NCI-H345 treated with DMSO at 0.1 percent for 48 hours (cell line): ENCODE measurements around the gene FNDC4.
"Not testable (repeated sequence)": the region's sequence is repeated elsewhere in the genome, so short reads cannot be mapped to it uniquely, and the experiment has no call there.

Experiments
- DNase-seq: peaks from one replicate; lab custom pipeline; 2025; ENCODE audit not compliant: unreplicated experiment; lab: John Stamatoyannopoulos, UW

FNDC4 gene, protein sequence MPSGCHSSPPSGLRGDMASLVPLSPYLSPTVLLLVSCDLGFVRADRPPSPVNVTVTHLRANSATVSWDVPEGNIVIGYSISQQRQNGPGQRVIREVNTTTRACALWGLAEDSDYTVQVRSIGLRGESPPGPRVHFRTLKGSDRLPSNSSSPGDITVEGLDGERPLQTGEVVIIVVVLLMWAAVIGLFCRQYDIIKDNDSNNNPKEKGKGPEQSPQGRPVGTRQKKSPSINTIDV

DNA sequence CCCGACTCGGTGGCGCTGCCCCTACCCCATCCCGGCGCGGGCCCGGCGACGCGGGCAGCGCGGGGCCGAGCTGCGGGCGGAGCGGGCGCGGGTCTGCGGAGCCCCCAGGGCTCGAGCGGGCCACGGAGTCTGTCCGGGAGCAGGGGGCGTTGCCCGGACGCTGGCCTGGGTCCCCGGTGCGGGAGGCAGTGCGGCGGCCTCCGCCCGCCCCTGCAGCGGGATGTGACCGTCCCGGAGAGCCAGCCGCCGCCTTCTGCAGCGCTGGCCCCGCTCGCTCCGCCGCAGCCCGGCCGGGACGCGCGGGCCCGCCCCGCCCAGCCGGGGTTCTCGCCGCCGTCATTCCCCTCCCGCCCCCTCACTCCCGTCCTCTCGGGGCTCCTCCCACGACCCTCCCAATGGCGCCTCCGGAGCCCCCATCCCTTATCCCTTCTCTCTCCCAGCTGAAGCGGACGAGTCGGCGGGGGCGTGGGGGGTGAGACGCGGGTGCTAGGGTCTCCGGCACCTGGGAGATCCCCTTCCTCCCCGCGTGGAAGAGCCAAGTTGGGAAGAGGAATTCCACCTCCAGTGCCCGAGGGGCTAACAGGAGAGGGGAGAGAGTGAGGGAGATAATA, at the start of gene FNDC4:
Gene FNDC4, minus strand, starts transcription at position 257 of the 611 bp plus-strand sequence. CDS start 521 bp downstream, outside the sequence.
- no peak for DNase-seq

DNA sequence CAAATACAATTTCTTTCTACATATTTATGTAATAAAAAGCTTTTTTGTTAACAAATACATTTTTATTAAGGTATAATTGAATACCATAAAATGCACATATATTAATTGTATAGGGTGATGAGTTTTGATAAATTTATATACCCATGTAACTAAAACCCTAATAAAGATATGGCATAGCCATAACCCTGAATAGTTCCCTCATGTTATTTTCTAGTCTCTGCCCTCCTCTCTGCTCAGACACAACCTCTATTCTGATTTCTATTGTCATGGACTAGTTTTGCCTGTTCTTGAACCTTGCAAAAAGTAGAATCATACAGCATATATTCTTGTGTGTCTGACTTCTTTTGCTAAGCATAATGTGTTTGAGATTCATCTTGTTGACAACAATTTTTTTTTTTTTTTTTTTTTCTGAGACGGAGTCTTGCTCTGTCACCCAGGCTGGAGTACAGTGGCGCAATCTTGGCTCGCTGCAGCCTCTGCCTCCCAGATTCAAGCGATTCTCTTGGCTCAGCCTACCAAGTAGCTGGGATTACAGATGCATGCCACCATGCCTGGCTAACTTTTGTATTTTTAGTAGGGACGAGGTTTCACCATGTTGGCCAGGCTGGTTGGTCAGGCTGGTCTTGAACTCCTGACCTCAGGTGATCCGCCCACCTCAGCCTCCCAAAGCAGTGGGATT, 49.3 kb upstream of the FNDC4 start:
- no peak for DNase-seq

DNA sequence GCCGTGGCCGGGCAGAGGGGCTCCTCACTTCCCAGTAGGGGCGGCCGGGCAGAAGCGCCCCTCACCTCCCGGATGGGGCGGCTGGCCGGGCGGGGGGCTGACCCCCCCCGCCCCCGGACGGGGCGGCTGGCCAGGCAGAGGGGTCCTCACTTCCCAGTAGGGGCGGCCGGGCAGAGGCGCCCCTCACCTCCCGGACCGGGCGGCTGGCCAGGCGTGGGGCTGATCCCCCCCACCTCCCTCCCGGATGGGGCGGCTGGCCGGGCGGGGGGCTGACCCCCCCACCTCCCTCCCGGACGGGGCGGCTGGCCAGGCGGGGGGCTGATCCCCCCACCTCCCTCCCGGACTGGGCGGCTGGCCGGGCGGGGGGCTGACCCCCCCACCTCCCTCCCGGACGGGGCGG, 44.6 kb upstream of the FNDC4 start:
- not testable (repeated sequence) for DNase-seq

DNA sequence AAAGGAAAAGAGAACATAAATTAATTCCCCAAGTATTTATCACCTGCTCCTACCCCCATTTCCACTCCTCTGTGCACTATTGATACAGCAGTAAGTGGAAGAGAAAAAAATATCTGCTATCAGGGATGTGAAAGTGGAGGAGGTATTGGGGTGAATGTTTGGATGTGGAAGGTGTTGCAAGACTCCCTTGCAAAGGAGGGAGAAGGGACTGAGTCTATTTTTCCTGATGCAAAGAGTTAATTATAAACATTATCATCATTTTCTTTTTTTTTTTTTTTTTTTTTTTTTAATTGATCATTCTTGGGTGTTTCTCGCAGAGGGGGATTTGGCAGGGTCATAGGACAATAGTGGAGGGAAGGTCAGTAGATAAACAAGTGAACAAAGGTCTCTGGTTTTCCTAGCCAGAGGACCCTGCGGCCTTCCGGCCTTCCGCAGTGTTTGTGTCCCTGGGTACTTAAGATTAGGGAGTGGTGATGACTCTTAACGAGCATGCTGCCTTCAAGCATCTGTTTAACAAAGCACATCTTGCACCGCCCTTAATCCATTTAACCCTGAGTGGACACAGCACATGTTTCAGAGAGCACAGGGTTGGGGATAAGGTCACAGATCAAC, 43.9 kb upstream of the FNDC4 start:
- not testable (repeated sequence) for DNase-seq

DNA sequence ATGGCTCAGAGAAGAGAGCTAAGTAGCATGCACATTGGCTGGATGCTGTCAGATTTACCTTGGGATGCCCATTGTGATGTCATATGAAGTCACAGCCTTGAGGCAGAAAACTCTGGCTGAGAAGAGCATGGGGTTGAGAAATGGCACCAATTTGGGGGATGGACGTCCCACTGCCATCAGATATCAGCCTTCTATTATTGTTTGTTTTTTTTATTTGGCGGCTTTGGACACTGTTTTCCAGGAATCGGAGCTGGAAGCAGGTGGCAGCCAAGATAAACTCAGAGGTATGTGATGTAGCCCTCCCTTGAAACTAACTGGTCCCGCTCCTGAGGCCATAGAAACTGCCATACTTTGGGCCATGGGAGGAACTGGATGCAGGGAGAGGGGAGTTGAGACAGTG, 42.3 kb upstream of the FNDC4 start:
- DNase-seq = no peak

DNA sequence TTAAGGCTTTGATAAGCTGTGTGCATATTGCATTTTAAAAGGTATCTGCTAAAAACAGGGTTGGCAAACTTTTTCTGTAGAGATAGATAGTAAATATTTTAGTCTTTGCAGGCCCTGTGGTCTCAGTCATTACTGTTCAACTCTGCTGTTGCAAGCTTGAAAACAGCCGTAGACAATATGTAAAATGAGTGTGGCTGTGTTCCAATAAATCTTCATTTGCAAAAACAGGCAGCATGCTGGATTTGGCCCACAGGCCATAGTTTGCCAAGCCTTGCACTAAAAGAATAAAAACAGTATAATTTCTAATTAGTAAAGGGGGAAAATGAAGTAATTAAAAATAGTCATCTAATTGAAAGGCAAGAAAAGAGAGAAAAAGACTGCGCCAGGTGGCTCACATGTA, 37.0 kb upstream of the FNDC4 start:
- no peak for DNase-seq

DNA sequence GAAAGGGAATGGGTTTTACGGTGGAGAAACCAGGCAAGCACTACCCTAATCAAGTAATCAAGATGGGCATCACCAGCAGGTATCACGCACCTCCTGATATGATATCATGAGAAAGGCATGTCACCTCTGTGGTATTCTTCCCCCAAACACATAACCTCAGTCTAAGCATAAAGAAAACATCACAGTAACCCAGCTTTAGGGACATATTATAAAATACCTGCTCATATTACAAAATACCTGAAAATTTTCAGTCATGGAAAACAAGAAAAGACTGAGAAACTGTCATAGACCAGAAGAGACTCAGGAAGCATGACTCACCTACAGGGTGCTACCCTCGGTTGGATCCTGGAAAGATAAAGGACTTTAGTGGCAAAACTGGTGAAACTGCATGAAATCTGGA, 32.2 kb upstream of the FNDC4 start:
- no peak for DNase-seq

DNA sequence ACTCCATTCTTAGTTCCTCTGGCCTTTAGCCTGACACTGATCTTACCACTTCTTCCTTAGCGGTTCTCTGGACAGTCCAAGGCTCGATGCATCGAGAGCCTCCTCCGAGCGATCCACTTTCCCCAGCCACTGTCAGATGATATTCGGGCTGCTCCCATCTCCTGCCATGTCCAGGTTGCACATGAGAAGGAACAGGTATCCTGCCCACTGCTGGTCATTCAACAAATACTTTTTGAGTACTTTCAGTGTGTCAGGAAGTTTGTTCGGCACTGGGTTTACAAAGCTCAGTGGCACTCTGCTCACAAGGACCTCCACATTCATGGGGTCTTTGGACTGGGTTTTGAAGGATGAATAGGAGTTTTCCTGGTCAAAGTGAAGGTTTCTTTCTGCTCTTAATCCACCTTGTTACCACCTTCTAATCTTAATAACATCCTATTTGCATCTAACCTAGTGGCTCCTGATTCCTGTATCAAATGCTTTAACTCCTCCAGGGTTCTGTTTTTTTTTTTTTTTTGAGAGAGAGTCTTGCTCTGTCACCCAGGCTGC, 27.5 kb upstream of the FNDC4 start:
- no peak for DNase-seq

DNA sequence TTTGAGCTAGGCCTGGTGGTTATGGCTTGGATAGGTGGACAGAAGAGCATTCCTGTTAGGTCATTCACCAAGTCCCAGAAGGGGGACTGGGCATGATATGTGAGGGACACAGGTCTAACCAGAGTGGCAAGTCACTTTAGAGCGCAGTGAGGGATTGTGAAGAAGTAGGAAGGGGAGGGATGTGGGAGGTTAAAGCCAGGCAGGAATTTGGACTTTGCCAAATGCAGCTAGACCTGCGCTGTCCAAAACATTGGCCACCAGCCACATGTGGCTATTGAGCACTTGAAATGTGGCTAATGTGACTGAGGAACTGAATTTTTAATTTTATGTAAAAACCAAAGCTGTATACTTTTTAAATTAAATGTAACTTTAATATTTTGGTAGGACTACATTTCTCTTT, 25.3 kb upstream of the FNDC4 start:
- DNase-seq = no peak

DNA sequence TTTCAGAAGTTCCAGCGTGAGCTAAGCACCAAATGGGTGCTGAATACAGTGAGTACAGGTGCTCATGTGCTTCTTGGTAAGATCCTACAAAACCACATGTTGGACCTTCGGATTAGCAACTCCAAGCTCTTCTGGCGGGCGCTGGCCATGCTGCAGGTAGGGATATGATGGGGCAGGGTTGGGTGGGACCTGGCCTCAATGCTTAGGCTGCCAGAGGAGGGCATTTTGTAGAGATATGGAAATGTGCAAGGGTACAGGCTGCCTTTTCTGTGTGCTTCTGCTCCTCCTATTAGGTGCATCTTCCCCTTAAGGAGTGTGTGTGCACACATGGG, 23.7 kb upstream of the FNDC4 start:
- no peak for DNase-seq

DNA sequence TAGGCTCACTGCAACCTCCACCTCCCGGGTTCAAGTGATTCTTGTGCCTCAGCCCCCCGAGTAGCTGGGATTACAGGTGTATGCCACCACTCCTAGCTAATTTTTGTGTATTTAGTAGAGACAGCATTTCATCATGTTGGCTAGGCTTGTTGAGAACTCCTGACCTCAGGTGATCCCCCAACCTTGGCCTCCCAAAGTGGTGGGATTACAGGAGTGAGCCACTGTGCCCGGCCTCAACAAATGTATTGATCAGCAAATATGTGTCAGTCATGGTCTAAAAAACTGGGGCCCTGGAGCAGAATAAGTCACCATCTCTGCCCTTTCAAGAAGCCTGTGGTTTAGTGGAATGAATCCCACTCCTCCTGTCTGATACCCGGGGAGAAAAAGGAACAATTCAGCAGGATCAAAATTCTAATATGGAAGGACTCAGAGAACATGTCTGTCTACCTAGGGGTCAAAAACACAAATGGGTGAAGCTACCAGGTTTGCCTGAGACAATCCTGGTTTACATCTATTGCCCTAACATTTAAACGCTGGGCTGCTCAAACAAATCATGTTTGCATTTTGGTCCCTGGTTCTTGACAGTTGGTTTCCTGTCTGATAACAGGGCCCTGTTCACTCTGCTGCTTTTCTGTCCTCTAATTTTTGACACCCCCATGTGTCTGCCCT, 23.2 kb upstream of the FNDC4 start:
- DNase-seq = no peak

DNA sequence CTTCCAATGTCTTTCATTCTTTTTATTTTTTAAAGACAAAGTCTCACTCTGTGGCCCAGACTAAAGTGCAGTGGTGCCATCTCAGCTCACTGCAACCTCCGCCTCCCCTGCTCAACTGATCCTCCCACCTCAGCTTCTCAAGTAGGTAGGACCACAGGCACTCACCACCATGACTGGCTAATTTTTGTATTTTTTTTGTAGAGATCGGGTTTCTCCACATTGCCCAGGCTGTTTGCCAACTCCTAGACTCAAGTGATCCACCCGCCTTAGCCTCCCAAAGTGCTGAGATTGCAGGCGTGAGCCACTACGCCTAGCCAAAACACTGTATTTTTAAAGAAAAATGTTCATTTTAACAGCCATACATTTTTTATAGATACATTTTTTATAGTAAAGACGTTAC, 14.3 kb upstream of the FNDC4 start:
- DNase-seq = no peak

DNA sequence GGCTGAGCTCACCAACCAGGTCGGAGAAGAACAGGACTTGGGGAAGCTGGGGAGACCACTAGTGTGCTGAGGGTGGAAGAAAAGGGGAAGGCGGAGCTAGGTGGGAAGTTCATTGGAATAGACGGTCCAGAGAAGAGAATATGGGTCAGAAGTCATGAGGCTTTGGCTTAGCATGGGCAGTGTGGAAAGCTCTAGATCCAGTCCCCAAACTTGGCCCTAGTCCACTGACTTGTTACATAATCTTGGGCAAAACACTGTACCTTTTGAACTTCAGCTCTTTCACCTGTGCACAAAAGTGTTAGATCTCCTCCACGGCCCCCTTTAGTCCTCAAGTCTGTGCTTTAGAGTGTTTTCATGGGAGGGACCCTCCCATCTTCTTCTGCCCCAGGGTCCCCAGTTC, 12.3 kb upstream of the FNDC4 start:
- DNase-seq = no peak

DNA sequence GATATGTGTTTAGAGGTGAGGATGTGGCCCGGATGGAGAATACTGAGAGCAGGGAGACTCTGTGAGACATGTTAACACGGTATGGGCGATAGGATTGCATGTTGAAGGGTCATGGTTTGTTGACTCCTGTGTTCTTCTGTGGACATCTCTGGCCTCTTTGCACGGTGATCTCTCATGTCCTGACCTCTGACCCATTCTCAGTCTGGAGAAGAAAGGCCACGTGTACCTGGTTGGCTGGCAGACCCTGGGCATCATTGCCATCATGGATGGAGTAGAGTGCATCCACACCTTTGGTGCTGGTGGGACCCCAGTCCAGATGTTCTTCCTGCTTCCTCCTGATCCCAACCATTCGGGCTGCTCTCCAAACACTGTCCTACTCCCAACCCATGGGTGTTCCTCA, 11.6 kb upstream of the FNDC4 start:
- DNase-seq = no peak

DNA sequence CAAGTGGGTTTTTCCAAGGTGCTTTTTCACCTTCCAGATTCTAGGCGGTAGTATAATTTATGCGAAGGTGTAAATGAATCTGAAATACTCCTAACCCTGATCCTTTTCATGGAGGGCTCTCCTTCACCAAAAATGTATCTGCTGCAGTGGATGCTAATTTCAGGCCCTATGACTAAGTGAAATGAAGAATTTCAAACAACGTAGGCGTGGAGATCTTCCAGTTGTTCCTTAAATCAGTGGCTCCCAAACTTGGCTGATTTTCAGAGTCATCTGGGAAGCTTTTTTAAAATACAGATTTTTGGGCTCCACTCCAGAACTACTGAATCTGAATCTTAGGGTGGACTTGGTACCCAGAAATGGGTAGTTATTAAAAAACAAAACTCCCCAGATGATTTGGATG, 7.1 kb upstream of the FNDC4 start:
- DNase-seq = no peak

DNA sequence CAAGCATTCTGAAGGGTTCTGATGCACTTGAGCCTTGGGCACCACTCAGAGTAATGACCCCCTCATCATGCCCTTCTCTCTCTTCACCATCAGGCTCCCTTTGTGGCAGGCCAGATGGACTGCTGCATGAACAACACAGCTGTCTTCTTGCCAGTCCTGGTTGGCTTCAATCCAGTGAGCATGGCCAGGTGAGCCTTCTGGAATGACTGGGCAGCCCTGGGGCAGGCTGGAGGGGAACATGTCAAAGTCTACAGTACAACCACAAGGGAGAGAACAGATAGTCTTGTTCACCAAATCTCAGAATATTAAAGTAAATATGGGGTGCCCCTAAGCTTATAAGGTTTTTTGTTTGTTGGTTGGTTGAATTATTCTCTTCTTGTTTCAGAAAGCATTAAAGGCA, 6.0 kb upstream of the FNDC4 start:
- DNase-seq = no peak

DNA sequence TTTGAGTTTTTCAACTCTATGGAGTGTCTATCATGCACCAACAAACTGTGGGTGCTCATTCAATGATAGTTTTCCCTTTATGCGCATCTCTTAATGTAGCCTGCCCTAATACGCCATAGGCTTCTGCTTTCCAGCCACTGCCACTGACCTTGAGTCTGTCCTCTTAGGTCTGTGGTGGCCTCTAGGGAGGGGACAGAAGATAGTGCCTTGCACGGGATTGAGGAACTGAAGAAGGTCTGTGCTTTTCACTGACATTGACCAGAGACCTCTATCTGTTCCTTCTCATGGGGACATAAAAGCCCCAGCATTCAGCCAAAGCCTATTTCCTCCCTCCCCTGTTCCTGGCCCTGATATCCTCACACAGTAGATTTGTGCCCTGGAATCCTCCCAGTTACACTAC, 4.0 kb upstream of the FNDC4 start:
- DNase-seq = no peak

DNA sequence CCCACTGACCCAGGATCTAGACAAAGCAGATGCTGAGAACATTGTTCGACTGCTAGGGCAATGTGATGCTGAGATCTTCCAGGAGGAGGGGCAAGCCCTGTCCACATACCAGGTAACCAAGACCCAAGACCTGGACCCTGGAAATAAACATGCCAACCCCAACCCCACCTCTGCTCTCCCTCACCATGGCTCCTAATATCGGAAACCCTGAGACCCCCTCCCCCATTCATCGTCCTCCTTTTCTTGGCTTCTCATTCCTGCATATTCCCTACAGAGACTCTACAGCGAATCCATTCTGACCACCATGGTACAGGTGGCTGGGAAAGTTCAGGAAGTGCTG, 2.3 kb upstream of the FNDC4 start:
- DNase-seq = no peak

DNA sequence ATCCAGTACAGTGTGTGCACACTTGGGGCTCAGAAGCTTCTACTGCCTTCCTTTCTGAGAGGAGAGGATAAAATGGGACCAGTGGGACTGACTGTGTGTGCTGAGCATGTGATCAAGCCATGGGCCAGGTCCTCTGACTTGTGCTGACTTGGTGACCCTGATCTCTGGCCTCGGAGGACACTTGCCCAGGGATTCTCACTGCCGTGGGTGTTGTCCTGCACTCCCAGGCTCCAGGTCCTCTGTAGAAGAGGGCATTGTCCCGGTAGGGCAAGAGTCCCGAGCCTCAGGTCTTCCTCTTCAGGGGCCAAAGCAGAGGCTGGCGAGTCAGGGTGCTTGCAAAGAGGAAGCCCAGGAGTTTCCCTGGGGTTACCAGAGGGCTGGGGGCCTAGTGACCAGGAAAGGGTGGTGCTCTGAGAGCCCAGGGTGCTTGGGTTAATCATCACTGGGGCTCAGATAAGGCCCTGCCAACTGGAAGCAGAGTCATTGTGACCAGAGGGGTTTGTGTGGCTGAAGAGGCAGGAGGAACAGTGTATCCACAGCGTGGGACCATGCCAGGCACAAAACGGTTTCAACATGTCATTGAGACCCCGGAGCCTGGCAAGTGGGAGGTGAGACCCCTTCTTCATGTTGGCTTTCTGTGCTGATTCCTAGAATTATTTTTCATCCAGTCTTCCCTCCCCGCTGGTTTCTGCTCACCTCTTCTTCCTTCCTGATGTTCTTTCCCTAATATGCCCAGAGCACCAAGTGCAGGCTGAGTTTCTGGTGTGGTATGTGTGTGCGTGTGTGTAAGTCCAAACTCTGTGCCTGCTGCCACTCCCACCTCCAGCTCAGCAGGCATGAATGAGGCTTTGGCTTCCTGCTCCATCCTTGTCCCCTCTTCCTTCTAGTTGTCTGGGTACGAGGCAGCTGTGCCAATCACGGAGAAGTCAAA, 1.6 kb upstream of the FNDC4 start, which contains the start of gene GCKR:
Gene GCKR, plus strand, starts transcription at position 483 of the 931 bp plus-strand sequence. Its CDS starts 66 bp downstream, at position 549.
- DNase-seq = no peak

DNA sequence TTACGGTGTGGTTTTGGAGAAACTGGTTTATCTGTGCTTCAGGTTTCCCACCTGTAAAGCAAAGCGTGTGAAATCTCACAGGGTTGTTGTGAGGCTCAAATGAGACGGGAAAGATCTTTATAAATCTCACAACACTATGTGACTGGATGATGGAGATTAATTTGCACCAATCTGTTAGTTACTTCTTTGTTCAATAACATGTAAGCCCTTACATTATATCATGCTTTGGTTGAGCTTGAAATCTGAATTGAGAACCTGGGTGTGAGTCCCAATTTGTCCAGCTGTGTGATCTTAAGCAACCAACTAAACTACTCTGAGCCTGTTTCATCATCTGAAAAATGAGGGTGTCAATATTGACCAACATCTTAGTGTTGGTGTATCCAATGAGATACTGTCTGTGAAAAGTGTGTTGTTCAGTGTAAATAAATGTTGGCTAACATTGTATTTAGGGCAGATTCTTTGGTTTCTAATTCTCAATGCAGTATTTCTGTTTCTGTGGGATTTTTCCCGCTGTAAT, 898 bp upstream of the FNDC4 start:
- no peak for DNase-seq
